HG02943 (cell line): ENCODE results near the gene PFKL.
"Not testable (repeated sequence)": the region's sequence is repeated elsewhere in the genome, so short reads cannot be mapped to it uniquely, and the experiment has no call there.

ENCODE experiments used
- ATAC-seq: cut with Tn5 transposase; IDR thresholded peaks from one replicate; pipeline ENCODE4 v1.9.1; 2021; ENCODE audit warnings: mild to moderate bottlenecking, low read depth, moderate library complexity; ENCODE audit not compliant: unreplicated experiment

The PFKL gene

GRCh38 chr21:44275041-44275440 lies 24.8 kb upstream of the PFKL start:
- no peak for ATAC-seq

DNA sequence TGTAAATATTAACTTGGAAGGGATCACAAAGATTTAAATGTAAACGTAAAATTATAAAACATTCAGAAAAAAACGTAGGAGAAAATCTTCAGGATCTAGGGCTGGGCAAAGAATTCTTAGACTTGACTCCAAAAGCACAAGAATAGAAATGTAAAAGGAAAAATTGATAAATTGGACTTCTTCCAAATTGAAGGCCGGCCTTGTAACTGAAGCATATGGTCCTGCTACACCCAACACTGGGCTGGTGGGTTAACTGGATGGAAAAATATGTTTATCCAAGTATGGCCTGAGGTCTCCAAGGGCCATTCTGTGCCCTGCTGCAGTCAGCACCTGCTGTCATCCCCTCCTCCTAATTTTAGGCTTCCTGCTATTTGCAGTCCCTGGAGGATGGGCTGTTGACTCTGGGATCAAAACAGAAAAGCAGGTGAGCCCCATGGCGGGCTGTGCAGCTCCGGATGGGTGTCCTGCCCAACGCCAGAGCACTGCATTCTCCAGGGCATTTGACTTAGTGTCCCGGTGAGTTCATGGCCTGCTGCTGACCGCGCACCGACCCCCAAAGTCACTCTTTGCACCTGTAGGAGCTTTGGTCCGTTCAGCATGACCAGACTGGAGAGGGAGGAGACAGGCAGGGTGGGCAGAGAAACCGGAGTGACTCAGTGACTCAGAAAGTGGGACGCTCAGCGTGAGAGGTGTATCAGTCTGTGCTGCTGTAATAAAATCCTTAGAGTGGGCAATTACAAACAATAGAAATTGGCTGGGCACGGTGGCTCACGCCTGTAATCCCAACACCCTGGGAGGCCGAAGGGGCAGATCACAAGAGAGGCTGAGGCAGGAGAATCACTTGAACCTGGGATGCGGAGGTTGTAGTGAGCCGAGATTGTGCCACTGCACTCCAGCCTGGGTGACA lies 20.2 kb upstream of the PFKL start:
- ATAC-seq = no peak

DNA sequence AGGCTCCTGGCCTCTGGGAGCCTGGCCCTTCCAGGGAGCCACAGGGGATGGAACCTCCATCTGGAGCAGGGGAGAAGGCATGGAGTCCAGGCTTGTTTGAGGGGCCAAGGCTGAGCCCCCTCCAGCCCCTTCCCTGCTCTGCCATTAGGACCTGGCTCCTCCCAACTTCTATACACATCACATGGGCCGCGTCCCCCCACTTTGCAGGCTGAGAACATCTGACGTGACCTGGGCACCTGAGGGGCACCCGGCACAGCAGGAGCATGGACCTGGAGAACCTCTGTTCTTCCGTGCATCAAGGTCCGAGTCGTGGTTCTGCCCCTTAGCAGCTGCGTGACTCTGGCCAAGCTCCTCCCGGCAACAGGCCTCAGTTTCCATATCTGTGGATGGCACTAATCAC lies 18.1 kb upstream of the PFKL start:
- ATAC-seq = no peak

DNA sequence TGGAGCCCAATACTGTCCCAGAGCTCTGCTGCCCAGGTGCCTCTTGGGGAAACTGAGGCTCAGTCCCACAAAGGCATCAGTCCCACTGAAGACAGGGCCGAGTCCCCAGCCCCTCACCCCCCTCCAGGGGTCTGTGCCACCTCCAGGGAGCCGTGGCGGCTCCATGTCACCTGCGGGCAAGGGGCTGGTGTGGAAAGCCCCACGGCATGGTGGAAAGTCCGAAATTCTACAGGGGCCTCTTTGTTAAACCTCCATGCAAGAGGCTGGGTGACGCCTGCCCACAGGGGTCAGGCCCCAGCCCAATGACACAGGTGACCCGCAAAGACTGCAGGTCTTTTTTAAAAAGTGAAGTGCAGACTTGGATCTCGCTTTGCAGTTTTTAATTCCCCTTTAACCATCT lies 17.5 kb upstream of the PFKL start:
- ATAC-seq = no peak

DNA sequence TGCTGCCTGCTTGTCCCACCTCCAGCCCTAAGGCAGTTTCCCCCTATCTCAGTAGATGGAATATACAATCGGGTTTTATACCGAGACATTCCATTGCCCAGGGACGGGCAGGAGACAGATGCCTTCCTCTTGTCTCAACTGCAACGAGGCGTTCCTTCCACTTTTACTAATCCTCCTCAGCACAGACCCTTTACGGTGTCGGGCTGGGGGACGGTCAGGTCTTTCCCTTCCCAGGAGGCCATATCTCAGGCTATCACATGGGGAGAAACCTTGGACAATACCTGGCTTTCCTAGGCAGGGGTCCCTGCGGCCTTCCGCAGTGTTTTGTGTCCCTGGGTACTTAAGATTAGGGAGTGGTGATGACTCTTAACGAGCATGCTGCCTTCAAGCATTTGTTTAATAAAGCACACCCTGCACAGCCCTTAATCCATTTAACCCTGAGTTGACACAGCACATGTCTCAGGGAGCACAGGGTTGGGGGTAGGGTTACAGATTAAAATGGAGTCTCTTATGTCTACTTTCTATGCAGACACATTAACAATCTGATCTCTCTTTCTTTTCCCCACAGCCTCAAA lies 16.6 kb upstream of the PFKL start:
- ATAC-seq = not testable (repeated sequence)

GRCh38 chr21:44283948-44284347 lies 15.9 kb upstream of the PFKL start:
- no peak for ATAC-seq

DNA sequence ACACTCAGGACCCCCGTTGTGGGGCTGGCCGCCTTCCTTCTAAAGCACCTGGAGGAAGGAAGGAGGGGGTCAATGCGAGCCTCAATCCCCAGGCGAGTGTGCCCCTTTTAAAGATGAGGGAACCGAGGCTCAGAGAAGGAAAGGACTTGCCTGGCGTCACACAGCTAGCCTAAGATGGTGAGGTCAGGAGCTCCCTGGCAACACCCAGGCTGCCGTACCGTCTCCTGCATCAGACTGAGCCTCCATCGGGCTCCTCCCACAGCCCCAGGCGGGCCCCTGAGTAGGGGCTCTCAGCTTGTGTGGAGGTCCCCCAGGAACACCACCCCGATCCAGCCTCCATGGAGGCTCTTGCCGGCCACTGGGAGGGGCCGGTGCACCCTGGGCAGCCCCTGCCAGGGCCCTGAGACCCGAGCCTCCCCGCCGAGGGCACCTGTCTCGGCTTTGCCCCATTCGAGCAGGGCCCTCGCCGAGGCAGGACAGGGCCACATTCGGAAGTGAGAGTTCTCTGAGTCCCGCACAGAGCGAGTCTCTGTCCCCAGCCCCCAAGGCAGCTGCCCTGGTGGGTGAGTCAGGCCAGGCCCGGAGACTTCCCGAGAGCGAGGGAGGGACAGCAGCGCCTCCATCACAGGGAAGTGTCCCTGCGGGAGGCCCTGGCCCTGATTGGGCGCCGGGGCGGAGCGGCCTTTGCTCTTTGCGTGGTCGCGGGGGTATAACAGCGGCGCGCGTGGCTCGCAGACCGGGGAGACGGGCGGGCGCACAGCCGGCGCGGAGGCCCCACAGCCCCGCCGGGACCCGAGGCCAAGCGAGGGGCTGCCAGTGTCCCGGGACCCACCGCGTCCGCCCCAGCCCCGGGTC lies 14.5 kb upstream of the PFKL start, which contains the start of gene AIRE:
TSS of gene AIRE (plus strand) at position 739 of the 855 bp plus-strand sequence. CDS start 131 bp downstream, outside the sequence.
- no peak for ATAC-seq

- ATAC-seq = no peak
Measured at GRCh38 chr21:44286086-44286715, 13.7 kb upstream of the PFKL start.

GRCh38 chr21:44286716-44287632 lies 12.9 kb upstream of the PFKL start:
- no peak for ATAC-seq

DNA sequence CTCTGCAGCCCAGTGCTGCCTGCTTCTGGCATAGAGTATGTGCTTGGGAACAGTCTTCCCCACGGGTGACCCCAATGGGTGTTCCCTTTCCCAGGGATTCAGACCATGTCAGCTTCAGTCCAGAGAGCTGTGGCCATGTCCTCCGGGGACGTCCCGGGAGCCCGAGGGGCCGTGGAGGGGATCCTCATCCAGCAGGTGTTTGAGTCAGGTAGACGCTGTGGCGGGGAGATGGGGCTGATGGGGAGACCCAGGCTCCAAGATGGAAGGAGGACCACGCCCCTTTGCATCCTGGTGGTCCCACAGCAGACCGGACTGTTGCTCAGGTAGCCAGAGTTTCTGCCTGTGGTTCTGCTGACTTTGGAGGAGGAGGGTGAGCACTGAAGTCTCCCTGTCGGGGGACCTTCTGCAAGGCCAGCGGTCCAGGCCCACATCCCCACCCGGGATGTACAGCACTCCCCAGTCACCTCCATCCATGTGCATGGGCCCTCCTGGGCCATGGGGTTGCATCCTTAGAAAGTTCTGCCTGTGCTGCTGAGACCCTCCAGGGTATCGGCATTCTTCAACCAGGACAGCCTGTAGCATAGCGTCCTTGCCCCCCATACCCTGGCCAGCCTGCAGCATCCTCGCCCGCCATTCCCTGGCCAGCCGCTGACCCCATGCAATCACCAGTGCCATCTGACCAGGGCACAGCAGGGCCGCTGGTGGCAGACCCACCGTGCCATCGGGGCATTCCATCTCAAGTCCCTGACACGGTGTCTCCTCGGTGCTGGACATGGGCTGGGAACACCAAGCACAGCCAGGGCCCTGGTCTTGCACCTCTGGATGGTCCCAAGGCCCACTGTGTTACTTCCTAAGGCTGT lies 11.4 kb upstream of the PFKL start:
- ATAC-seq = no peak

DNA sequence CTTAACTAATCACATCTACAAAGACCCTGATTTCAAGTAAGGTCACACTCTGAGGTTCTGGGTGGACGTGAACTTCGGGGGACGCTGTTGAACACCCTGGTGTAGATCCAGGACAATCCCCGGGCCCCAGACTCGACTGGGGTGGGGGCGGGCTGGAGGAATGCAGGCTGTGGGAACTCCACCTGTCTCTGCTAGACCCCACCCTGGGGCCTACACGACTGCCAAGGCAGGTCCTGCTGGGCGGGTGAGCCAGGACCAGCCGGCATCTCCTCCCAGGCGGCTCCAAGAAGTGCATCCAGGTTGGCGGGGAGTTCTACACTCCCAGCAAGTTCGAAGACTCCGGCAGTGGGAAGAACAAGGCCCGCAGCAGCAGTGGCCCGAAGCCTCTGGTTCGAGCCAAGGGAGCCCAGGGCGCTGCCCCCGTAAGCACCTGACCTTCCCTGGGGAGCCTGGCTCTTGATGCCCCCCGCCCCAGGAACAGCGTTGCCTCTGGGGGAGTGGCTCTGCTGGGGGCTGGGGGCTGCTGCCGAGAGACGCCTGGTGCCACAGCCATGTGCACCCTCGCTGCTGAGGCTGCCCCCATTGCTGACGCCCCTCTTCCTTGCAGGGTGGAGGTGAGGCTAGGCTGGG lies 10.4 kb upstream of the PFKL start:
- no peak for ATAC-seq

DNA sequence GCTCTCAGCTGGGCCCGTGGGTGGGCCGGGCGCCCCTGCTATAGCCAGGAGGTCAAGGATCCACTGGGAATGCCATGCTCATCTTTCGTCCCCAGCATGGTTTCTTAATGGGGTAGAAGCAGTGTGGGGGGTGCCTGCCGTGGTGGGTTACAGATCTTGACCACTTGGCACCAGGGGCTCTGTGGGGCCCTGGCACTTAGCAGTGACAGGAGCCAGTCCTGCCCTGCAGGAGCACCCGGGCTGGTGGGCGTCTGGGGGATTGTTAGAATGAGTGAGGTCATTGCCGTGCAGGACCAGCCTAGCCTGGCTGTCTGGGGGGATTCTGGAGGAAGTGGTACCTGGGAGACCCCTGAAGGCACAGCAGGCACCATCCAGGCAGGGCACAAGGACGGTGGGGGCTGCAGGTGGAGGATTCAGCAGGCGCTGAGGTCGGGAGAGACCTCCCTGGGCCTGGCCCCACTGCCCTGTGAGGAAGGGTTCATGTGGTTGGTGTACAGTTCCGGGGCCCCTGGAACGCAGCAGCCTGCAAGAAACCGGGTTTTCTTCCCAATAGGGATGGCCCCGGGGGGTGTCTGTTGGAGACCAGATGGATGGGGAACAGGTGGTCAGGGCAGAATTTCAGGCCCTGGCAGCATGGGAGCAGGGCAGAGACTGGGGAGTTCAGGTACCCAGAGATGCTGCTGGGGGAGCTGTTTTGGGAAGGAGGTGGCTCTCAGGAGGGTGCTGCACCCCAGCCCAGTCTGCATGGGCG lies 9.4 kb upstream of the PFKL start:
- no peak for ATAC-seq

- no peak for ATAC-seq
Measured at GRCh38 chr21:44291078-44291935, 8.5 kb upstream of the PFKL start.

DNA sequence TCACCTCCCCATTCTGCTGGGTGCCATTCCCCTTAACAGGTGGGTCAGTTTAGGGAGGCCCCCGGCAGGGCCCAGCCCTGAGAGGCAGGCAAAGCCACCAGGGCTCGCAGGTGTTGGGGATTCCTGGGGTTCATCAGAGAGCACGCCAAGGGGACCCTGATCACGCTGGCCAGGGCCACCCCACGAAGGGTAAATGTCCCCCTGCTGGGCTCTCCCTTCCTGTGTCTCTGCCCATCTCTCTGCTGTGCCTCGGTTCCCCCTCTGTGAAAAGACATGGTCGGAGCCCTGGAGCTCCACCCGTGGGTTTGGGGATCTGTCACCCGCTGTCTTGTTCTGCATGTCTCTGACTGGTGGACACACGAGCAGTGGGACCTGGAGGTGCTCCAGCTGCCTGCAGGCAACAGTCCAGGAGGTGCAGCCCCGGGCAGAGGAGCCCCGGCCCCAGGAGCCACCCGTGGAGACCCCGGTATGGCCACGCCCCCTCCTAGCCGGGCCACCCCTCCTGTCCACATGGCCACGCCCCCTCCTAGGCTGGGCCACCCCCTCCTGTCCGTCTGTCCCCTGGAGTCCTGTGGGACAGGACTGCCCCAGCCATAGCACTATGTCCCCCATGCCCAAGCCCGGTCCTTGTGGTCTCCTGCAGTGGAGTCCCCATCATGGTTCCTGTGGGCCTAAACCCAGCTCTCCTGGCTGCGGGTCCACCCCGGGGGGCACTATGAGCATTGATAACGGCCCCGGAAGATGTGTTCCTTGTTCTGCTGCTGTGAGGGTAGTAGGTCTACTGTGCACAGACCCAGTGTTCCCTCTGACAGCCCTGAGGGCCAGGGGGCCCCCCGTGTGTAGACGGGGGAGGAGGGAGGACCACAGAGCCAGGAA lies 7.7 kb upstream of the PFKL start:
- ATAC-seq = no peak

DNA sequence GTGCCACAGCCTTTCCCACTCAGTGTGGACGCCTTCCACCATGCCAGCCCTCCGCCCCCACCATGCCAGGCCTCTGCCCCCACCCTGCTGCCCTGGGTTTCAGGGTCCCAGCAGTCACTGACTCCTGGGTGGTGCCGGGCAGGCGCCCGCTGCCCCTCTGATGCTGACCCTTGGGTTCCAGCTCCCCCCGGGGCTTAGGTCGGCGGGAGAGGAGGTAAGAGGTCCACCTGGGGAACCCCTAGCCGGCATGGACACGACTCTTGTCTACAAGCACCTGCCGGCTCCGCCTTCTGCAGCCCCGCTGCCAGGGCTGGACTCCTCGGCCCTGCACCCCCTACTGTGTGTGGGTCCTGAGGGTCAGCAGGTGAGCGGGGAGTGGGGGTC lies 7.0 kb upstream of the PFKL start:
- no peak for ATAC-seq
